GM19395 (cell line): ENCODE data around the gene SYNC.
"Not testable (repeated sequence)": the region's sequence is repeated elsewhere in the genome, so short reads cannot be mapped to it uniquely, and the experiment has no call there.

Experiments
- ATAC-seq: cut with Tn5 transposase; IDR thresholded peaks from one replicate; pipeline ENCODE4 v1.9.1; 2021; ENCODE audit warnings: mild to moderate bottlenecking, moderate library complexity; ENCODE audit not compliant: unreplicated experiment

Gene SYNC

GRCh38 chr1:32695098-32695904, 7.3 kb downstream of the SYNC start:
- no peak for ATAC-seq

- no peak for ATAC-seq
These were observed 9.0 kb downstream of the SYNC start for GRCh38 chr1:32693455-32694174.

- no peak for ATAC-seq
These were observed 16.2 kb downstream of the SYNC start for GRCh38 chr1:32686387-32686786.

GRCh38 chr1:32685498-32685897, 17.1 kb downstream of the SYNC start:
- no peak for ATAC-seq

GRCh38 chr1:32684167-32684811, 18.3 kb downstream of the SYNC start:
- ATAC-seq: no peak

- no peak for ATAC-seq
These were observed 19.2 kb downstream of the SYNC start for GRCh38 chr1:32683397-32683796.

GRCh38 chr1:32681999-32682398, 20.6 kb downstream of the SYNC start:
- no peak for ATAC-seq

GRCh38 chr1:32681509-32681908, 21.1 kb downstream of the SYNC start:
- no peak for ATAC-seq

GRCh38 chr1:32680642-32681041, 21.9 kb downstream of the SYNC start:
- no peak for ATAC-seq

GRCh38 chr1:32679993-32680392, 22.6 kb downstream of the SYNC start:
- not testable (repeated sequence) for ATAC-seq

GRCh38 chr1:32676945-32677344, 25.6 kb downstream of the SYNC start:
- no peak for ATAC-seq

GRCh38 chr1:32668716-32669115, 33.9 kb downstream of the SYNC start:
- ATAC-seq: not testable (repeated sequence)

- no peak for ATAC-seq
These were observed 35.5 kb downstream of the SYNC start for GRCh38 chr1:32666901-32667566.

GRCh38 chr1:32665915-32666314, 36.7 kb downstream of the SYNC start:
- ATAC-seq: no peak

- no peak for ATAC-seq
These were observed 43.0 kb downstream of the SYNC start for GRCh38 chr1:32659581-32659980.

GRCh38 chr1:32652244-32652962, 50.2 kb downstream of the SYNC start:
- no peak for ATAC-seq

- ATAC-seq: peak; percentile 41
These were observed 51.0 kb downstream of the SYNC start for GRCh38 chr1:32651461-32652073.

GRCh38 chr1:32650752-32651460, 51.7 kb downstream of the SYNC start, which contains the start of gene RBBP4:
TSS of gene RBBP4 (plus strand) at chr1:32651208. CDS start at chr1:32651307, 99 bp downstream.
- peak; percentile 81 for ATAC-seq

- peak; percentile 71 for ATAC-seq
These were observed 52.3 kb downstream of the SYNC start, which contains the start of gene ZBTB8OS for GRCh38 chr1:32650248-32650751. TSS of gene ZBTB8OS (minus strand) at chr1:32650550. CDS start at chr1:32650529, 21 bp downstream.
